HCT116 (cell line): ENCODE results near the gene ZFPL1. TPM values are rescaled to one million over a fixed set of nuclear protein-coding genes. Genes with fewer than 3 reads are reported as not detected.

Experiments used
- ATAC-seq: fragments of 200-7000 bp; cut with Tn5 transposase; 2 replicates; pipeline ENCODE4 v1.9.1; 2020; ENCODE audit warnings: mild to moderate bottlenecking, moderate library complexity
- Bru-seq: library from RNA; stranded (reverse); fragments of 400-500 nt; gene quantifications from one replicate; lab custom pipeline; 2021; lab: Mats Ljungman, UMichigan
- BruChase-seq, 2 experiments: library from RNA; stranded (reverse); fragments of 400-500 nt; gene quantifications; one replicate each; lab custom pipeline; 2021; lab: Mats Ljungman, UMichigan
- BruUV-seq: library from RNA; stranded (reverse); fragments of 400-500 nt; replicated peaks from 2 replicates; lab custom pipeline; 2021; lab: Mats Ljungman, UMichigan
- CTCF ChIA-PET: fragments of 300-600 bp; sonication (Branson Sonifier 250); formaldehyde crosslinking; loops from one replicate; lab custom pipeline; 2021; ENCODE audit warnings: antibody characterized with exemption; lab: Charles Lee
- POLR2A ChIA-PET: fragments of 300-600, 350-600 bp; sonication (Branson Sonifier 250); formaldehyde crosslinking; loops from one replicate; lab custom pipeline; 2021; ENCODE audit warnings: antibody characterized with exemption; lab: Charles Lee
- RAD21 ChIA-PET, 2 experiments: fragments of 300-600 bp; sonication (Branson Sonifier 250); formaldehyde crosslinking; loops; one replicate each; lab custom pipeline; 2023; ENCODE audit warnings: low total read pairs in 2 of 2; ENCODE audit not compliant: uncharacterized antibody in 2 of 2, unreplicated experiment in 2 of 2, low non-redundant PET in 1 of 2; lab: Charles Lee
- DNase-seq: peaks from one replicate; pipeline ENCODE4 v3.0.0-alpha.2; 2010; ENCODE audit warnings: low read depth, low spot score
- H2AFZ ChIP-seq: fragments of 200-600 bp; shearing (Covaris generic), sonication (generic); 2 replicates; pipeline ENCODE4 v1.6.1; 2017; ENCODE audit warnings: low read depth, mixed run types, mixed read lengths, antibody characterized with exemption, low read length; ENCODE audit not compliant: poor library complexity, severe bottlenecking
- H3K27ac ChIP-seq: 2 replicates; pipeline ENCODE4 v1.5.1; 2012; ENCODE audit warnings: low read depth, low read length
- H3K27me3 ChIP-seq: fragments of 200-600 bp; sonication (generic); 2 replicates; pipeline ENCODE4 v1.6.1; 2016; ENCODE audit warnings: mixed run types, low read length, mixed read lengths; ENCODE audit not compliant: insufficient read depth
- H3K36me3 ChIP-seq, 2 experiments: fragments of 200-500 bp in 1 of 2; fragments of 200-600 bp in 1 of 2; sonication (Bioruptor generic) in 1 of 2; sonication (generic) in 1 of 2; 2 replicates each; pipeline versions ENCODE4 v1.5.1 to v1.6.1; 2014 to 2016; ENCODE audit warnings: low read length in 2 of 2, inconsistent platforms in 1 of 2, mixed read lengths in 1 of 2, mixed run types in 1 of 2; ENCODE audit not compliant: insufficient read depth in 2 of 2, control insufficient read depth in 1 of 2
- H3K4me1 ChIP-seq, 2 experiments: fragments of 200-600 bp in 1 of 2; sonication (generic) in 1 of 2; 2 replicates each; pipeline versions ENCODE4 v1.5.1 to v1.6.1; 2012 to 2017; ENCODE audit warnings: low read length in 2 of 2, inconsistent platforms in 1 of 2, mild to moderate bottlenecking in 1 of 2, mixed read lengths in 1 of 2, mixed run types in 1 of 2, moderate library complexity in 1 of 2; ENCODE audit not compliant: insufficient read depth in 2 of 2, control insufficient read depth in 1 of 2
- H3K4me2 ChIP-seq: fragments of 200-600 bp; sonication (generic); 2 replicates; pipeline ENCODE4 v1.6.1; 2017; ENCODE audit warnings: mixed run types, low read length, mixed read lengths
- H3K4me3 ChIP-seq, 2 experiments: fragments of 200-600 bp in 1 of 2; sonication (generic) in 1 of 2; replicated peaks in 1 of 2; 2 replicates each; pipeline ENCODE4 v1.5.1; 2011 to 2016; ENCODE audit warnings: low read length in 2 of 2, control low read depth in 1 of 2, low read depth in 1 of 2, mild to moderate bottlenecking in 1 of 2, mixed read lengths in 1 of 2, mixed run types in 1 of 2
- H3K79me2 ChIP-seq: fragments of 200-600 bp; sonication (generic); 2 replicates; pipeline ENCODE4 v1.6.1; 2017; ENCODE audit warnings: mild to moderate bottlenecking, mixed run types, low read length, moderate library complexity, mixed read lengths; ENCODE audit not compliant: insufficient read depth
- H3K9ac ChIP-seq: fragments of 200-600 bp; sonication (generic); 2 replicates; pipeline ENCODE4 v1.6.1; 2016; ENCODE audit warnings: low read length, mixed read lengths
- H3K9me2 ChIP-seq: fragments of 200-600 bp; sonication (generic), shearing (Covaris generic); 2 replicates; pipeline ENCODE4 v1.6.1; 2017; ENCODE audit warnings: mixed run types, mild to moderate bottlenecking, moderate library complexity; ENCODE audit not compliant: insufficient read depth
- H3K9me3 ChIP-seq, 2 experiments: fragments of 200-500 bp in 1 of 2; fragments of 200-600 bp in 1 of 2; sonication (Bioruptor generic) in 1 of 2; sonication (generic) in 1 of 2; 2 replicates each; pipeline ENCODE4 v1.6.1; 2014 to 2017; ENCODE audit warnings: low read length in 2 of 2, mixed read lengths in 2 of 2, inconsistent platforms in 1 of 2, low read depth in 1 of 2, mild to moderate bottlenecking in 1 of 2, mixed run types in 1 of 2, moderate library complexity in 1 of 2; ENCODE audit not compliant: control insufficient read depth in 1 of 2, insufficient read depth in 1 of 2
- H4K20me1 ChIP-seq: fragments of 200-600 bp; sonication (generic), shearing (Covaris generic); 2 replicates; pipeline ENCODE4 v1.6.1; 2017; ENCODE audit warnings: mixed run types, mild to moderate bottlenecking, moderate library complexity; ENCODE audit not compliant: insufficient read depth
- CBX3 ChIP-seq: IDR thresholded peaks from 2 replicates; pipeline ENCODE4 v1.6.1; 2012; ENCODE audit warnings: low read depth
- ELF1 ChIP-seq: IDR thresholded peaks from 2 replicates; pipeline ENCODE4 v1.6.1; 2012; ENCODE audit warnings: low read depth, borderline replicate concordance
- EZH2 ChIP-seq: fragments of 200-600 bp; sonication (generic); IDR thresholded peaks from 2 replicates; pipeline ENCODE4 v1.6.1; 2017; ENCODE audit warnings: antibody characterized with exemption, mixed run types
- EZH2phosphoT487 ChIP-seq: fragments of 200-600 bp; IDR thresholded peaks from 2 replicates; pipeline ENCODE4 v1.6.1; 2018; ENCODE audit warnings: antibody characterized with exemption, borderline replicate concordance
- JUND ChIP-seq: IDR thresholded peaks from 2 replicates; pipeline ENCODE4 v1.6.1; 2012
- POLR2A ChIP-seq: IDR thresholded peaks from 2 replicates; pipeline ENCODE4 v1.7.0; 2011; ENCODE audit warnings: borderline replicate concordance; ENCODE audit not compliant: insufficient read depth, insufficient read length; ENCODE audit errors: extremely low read depth
- POLR2AphosphoS5 ChIP-seq: IDR thresholded peaks from 2 replicates; pipeline ENCODE4 v1.6.1; 2011; ENCODE audit warnings: mild to moderate bottlenecking, low read depth, low read length, moderate library complexity
- REST ChIP-seq: IDR thresholded peaks from 2 replicates; pipeline ENCODE4 v1.6.1; 2012; ENCODE audit warnings: low read depth
- SIN3A ChIP-seq: IDR thresholded peaks from 2 replicates; pipeline ENCODE4 v1.6.1; 2012; ENCODE audit warnings: low read depth
- SP1 ChIP-seq: IDR thresholded peaks from 2 replicates; pipeline ENCODE4 v1.6.1; 2012; ENCODE audit warnings: low read depth
- SRF ChIP-seq: IDR thresholded peaks from 2 replicates; pipeline ENCODE4 v1.6.1; 2012; ENCODE audit warnings: low read depth
- YY1 ChIP-seq: IDR thresholded peaks from 2 replicates; pipeline ENCODE4 v1.6.1; 2011; ENCODE audit warnings: low read length, low read depth, moderate library complexity, mild to moderate bottlenecking; ENCODE audit not compliant: insufficient replicate concordance; ENCODE audit errors: extremely low read depth
- ZFX ChIP-seq: fragments of 450-650 bp; IDR thresholded peaks from 2 replicates; pipeline ENCODE4 v1.6.1; 2017
- ZNF274 ChIP-seq: fragments of 200-500 bp; sonication (Bioruptor generic); IDR thresholded peaks from 2 replicates; pipeline ENCODE4 v1.6.1; 2014; ENCODE audit warnings: mild to moderate bottlenecking, low read depth, low read length, inconsistent platforms
- intact Hi-C: fragments of 100-400 bp; cut with micrococcal nuclease; formaldehyde crosslinking; loops from 2 replicates; pipeline ENCODE4 v1.10.0; 2022
- long read RNA-seq: library from polyadenylated mRNA; unstranded; transcript quantifications from one replicate; pipeline ENCODE4 v2.0.0, GENCODE V29; 2021; ENCODE audit not compliant: unreplicated experiment
- polyA plus RNA-seq: library from polyadenylated mRNA; unstranded; fragments of >200 nt; gene quantifications from 2 replicates; pipeline ENCODE4 v1.2.1, GENCODE V29; 2012; ENCODE audit warnings: missing spikeins
- total RNA-seq: library from RNA; stranded (reverse); gene quantifications from one replicate; pipeline ENCODE4 v1.2.1, GENCODE V29; 2021; ENCODE audit not compliant: unreplicated experiment
- TF ChIP-seq, protein P1 (sequence below), 3 experiments: fragments of 200-600 bp in 1 of 3; sonication (generic) in 1 of 3; IDR thresholded peaks in 2 of 3; conservative IDR thresholded peaks in 1 of 3; 2 replicates each; pipeline ENCODE4 v1.5.1; 2012 to 2017; ENCODE audit warnings: low read depth in 2 of 3, low read length in 2 of 3, antibody characterized with exemption in 1 of 3, borderline replicate concordance in 1 of 3, control low read depth in 1 of 3, mild to moderate bottlenecking in 1 of 3, mixed read lengths in 1 of 3, mixed run types in 1 of 3, moderate library complexity in 1 of 3; ENCODE audit not compliant: insufficient read depth in 1 of 3
- TF ChIP-seq, protein P2 (sequence below): IDR thresholded peaks from 2 replicates; pipeline ENCODE4 v1.6.1; 2012
- TF ChIP-seq, protein P3 (sequence below): IDR thresholded peaks from 2 replicates; pipeline ENCODE4 v1.6.1; 2011; ENCODE audit warnings: mild to moderate bottlenecking, low read length, moderate library complexity; ENCODE audit not compliant: insufficient replicate concordance; ENCODE audit errors: extremely low read depth

The ZFPL1 gene
- total RNA-seq, result 35.3 TPM
- 49.3 and 53.1 TPM in 2 replicates for polyA plus RNA-seq
- percentile 80 among the genes with signal in this experiment for Bru-seq, nascent RNA
- BruChase-seq, experiment 1, labeled RNA remaining after a 6-hour chase, result percentile 92 among the genes with signal in this experiment
- percentile 87 among the genes with signal in this experiment for BruChase-seq, experiment 2, labeled RNA remaining after a 2-hour chase
- long read RNA-seq, transcript ZFPL1-201 (8 exons, 1,371 nt), result major isoform, 14 of 29 reads
- long read RNA-seq, partial matches to known transcripts, result 12 of 29 reads
- long read RNA-seq, other reads (novel, unspliced or antisense), result 1 of 29 reads

- Histone ChIP-seq H3K79me2 (peaks cover 50% of the 10 kb centered on the region), H2AFZ (no peak within 1 kb of the TSS), H3K9ac (peak within 1 kb of the TSS; percentile 98), H3K4me3 (peak within 1 kb of the TSS; percentile 86 to 98), H3K9me2 (no peaks in the 10 kb centered on the region), H3K27ac (peak within 1 kb of the TSS; percentile 82), H4K20me1 (no peaks in the 10 kb centered on the region), H3K4me2 (peak within 1 kb of the TSS; percentile 82), H3K4me1 (peaks cover 7 to 22% of the 10 kb centered on the region in 2 experiments; a peak in 3 of 4 replicates), H3K27me3 (no peaks in the 10 kb centered on the region), H3K36me3 (peaks cover 8 to 41% of the 10 kb centered on the region in 2 experiments; a peak in 2 of 4 replicates), H3K9me3 (no peaks in the 10 kb centered on the region)
- ATAC-seq (peak; percentile 85), DNase-seq (peak; percentile 91)
- CTCF ChIA-PET, result no interaction called here
- BruUV-seq, result no TSS peak
- intact Hi-C loops, result loop anchor here (1.0 to 5.0 kb wide), 3 partner anchors 12 to 57 kb away; partner anchors contain the start of genes SAC3D1, SNX15 and VPS51
- RAD21 ChIA-PET, result no interaction called here
- POLR2A ChIA-PET, result no interaction called here
- TF ChIP-seq SIN3A (peak; percentile 96), EZH2phosphoT487 (no peak), SRF (peak; percentile 96), EZH2 (no peak), POLR2AphosphoS5 (peak; percentile 67), SP1 (peak; percentile 96), REST (no peak), JUND (no peak), YY1 (peak; percentile 26), POLR2A (peak; percentile 49), ZFX (peak; percentile 55; the same call in 1 of the 2 replicates), ELF1 (peak; percentile 99), ZNF274 (no peak), CBX3 (peak; percentile 68)
- TF ChIP-seq, protein P1, sequence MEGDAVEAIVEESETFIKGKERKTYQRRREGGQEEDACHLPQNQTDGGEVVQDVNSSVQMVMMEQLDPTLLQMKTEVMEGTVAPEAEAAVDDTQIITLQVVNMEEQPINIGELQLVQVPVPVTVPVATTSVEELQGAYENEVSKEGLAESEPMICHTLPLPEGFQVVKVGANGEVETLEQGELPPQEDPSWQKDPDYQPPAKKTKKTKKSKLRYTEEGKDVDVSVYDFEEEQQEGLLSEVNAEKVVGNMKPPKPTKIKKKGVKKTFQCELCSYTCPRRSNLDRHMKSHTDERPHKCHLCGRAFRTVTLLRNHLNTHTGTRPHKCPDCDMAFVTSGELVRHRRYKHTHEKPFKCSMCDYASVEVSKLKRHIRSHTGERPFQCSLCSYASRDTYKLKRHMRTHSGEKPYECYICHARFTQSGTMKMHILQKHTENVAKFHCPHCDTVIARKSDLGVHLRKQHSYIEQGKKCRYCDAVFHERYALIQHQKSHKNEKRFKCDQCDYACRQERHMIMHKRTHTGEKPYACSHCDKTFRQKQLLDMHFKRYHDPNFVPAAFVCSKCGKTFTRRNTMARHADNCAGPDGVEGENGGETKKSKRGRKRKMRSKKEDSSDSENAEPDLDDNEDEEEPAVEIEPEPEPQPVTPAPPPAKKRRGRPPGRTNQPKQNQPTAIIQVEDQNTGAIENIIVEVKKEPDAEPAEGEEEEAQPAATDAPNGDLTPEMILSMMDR (IDR thresholded peaks at IDR 0.05 in 2 of 3, conservative IDR thresholded peaks at IDR 0.05 in 1 of 3; ENCODE audit: borderline replicate concordance in 1 of 3, insufficient read depth in 1 of 3, low read depth in 2 of 3, low read length in 2 of 3), result no peak
- TF ChIP-seq, protein P2, sequence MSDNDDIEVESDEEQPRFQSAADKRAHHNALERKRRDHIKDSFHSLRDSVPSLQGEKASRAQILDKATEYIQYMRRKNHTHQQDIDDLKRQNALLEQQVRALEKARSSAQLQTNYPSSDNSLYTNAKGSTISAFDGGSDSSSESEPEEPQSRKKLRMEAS, result peak; percentile 86
- TF ChIP-seq, protein P3, sequence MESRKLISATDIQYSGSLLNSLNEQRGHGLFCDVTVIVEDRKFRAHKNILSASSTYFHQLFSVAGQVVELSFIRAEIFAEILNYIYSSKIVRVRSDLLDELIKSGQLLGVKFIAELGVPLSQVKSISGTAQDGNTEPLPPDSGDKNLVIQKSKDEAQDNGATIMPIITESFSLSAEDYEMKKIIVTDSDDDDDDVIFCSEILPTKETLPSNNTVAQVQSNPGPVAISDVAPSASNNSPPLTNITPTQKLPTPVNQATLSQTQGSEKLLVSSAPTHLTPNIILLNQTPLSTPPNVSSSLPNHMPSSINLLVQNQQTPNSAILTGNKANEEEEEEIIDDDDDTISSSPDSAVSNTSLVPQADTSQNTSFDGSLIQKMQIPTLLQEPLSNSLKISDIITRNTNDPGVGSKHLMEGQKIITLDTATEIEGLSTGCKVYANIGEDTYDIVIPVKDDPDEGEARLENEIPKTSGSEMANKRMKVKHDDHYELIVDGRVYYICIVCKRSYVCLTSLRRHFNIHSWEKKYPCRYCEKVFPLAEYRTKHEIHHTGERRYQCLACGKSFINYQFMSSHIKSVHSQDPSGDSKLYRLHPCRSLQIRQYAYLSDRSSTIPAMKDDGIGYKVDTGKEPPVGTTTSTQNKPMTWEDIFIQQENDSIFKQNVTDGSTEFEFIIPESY, result peak; percentile 13
Measured at GRCh38 chr11:65083834-65084597, at the start of gene ZFPL1, which contains the start of gene CDCA5. TSS of gene ZFPL1 (plus strand) at chr11:65084222. CDS start at chr11:65084699, 477 bp downstream. TSS of gene CDCA5 (minus strand) at chr11:65084040. CDS start at chr11:65083978, 62 bp downstream.
